NK-92 (cell line): ENCODE results near the gene MPRIP.

Experiments
- DNase-seq: peaks from one replicate; lab custom pipeline; 2025; ENCODE audit not compliant: unreplicated experiment; lab: John Stamatoyannopoulos, UW

The MPRIP gene

DNA sequence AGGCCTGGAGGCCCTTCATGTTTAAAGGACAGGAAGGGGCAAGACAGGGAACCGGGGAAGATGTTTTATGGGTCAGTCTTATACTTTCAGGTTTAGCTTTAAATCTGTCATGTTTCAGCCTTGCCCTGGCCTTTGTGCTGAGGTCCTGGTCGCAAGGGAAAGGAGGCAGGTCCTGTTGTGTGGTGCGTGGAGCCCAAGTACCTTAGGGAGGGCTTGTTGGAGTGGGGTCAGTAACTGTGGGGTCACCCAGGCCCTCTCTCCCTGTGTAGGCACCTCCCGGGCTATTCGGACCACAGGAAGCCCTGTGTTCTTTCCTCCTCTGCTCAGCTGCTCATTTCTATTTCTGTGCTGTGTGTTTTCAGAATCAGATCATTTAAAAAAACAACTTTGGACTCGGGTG, 42.7 kb downstream of the MPRIP start:
- DNase-seq, result no peak

DNA sequence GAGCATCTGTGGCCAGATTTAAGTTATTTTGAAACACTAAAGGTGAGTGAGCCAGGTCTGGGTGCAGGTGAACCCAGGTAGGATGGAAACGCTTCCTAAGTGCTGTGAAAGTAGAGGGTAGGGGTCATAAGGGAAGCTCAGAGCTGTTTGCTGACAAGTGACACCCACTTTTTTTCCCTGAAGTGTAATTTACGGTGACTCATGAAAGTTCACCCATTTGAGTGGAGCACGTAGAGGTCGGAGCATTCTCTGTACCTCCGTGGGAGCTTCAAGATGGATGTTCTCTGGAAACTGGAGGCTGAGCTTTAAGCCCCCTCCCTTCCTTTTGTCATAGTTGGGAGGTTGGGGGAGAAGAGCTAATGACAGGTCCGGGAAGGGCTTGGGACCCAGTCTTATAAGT, 44.3 kb downstream of the MPRIP start:
- no peak for DNase-seq

DNA sequence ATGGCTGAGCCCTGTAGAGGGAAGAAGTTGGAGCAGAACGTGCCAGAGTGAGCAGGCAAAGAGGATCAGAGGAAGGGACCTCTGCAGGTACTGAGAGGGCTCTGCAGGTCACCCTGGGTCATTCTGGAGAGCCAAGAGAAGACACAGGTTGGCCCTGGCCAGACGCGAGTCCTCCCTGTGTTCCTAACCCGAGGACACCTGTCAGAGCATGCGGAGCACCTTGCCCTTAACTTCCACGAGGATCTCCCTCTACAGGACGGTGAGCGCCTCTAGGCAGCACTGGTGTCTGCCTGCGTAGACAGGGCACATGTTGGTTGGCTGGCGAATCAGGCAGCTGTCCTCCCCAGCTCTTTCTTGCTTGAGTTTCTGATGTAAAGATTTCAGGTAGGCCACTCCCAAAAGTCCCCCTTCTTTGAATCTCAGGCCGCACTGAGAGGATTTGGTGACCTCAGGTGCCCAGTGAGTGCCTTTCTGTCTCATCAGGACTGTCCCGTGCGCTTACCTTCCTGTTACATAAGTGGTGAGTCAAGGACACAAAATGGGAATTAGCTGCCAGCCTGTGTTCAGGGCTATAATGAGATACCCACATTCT, 45.3 kb downstream of the MPRIP start:
- no peak for DNase-seq

DNA sequence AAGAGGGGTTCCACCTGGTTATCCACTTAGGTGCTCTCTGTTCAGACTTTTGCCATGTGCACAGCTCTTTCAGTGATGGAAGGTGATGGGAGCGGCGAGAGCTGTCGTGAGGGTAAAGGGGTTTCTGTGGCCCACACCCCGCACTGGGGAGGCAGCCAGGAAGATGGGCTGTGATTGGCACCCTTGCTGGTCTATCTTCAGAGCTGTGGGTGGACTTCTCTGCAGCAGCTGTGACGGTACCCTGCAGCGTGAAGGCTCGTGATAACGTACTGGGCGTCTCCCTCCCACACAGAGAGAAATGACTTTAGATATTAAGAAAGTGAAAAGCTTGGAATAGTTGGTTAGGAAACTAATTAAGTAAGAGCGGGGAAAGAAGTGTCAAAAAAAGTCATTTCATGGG, 45.8 kb downstream of the MPRIP start:
- no peak for DNase-seq

DNA sequence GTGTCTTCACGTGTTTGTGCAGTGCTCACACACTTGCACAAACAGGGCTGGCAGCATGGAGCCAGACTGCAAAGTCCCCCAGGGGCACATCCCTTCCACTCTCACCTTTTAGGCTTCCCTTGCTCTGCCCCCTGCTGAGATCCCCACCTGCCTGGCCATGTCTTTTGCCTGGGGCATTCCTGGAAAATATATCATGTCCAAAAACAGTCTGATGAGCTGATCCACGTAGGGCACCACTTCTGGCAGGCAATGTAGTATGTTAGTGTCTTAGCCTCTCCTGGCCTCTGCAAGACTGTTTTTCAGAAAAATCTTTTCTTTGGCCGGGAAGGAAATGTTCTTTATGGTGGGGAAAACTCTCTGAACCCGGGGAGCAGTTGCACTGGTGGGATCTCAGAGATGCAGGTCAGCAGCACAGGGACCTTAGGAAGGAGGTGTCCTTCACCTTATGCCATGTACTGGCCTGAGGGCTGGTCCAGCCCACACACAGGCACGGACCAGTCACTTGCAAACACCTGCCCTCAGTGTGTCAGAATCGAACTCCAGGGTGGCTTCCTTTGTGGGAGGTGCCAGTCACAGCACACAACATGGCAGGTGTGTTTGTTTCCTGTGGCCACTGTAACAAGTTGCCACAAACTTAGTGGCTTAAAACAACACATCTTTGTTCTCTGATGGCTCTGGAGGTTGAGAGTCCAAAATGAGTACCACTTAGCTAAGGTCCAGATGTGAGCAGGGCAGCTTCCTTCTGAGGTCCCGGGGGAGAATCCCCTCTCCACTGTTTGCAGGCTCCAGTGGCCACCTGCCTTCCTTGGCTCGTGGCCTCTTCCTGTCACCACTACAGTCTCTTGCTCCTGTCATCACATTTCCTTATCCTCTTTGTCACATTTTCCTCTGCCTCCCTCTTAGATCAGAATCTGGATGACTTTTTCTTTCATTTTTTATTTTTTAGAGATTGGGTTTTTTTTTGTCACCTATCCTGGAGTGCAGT, 46.6 kb downstream of the MPRIP start:
- no peak for DNase-seq

DNA sequence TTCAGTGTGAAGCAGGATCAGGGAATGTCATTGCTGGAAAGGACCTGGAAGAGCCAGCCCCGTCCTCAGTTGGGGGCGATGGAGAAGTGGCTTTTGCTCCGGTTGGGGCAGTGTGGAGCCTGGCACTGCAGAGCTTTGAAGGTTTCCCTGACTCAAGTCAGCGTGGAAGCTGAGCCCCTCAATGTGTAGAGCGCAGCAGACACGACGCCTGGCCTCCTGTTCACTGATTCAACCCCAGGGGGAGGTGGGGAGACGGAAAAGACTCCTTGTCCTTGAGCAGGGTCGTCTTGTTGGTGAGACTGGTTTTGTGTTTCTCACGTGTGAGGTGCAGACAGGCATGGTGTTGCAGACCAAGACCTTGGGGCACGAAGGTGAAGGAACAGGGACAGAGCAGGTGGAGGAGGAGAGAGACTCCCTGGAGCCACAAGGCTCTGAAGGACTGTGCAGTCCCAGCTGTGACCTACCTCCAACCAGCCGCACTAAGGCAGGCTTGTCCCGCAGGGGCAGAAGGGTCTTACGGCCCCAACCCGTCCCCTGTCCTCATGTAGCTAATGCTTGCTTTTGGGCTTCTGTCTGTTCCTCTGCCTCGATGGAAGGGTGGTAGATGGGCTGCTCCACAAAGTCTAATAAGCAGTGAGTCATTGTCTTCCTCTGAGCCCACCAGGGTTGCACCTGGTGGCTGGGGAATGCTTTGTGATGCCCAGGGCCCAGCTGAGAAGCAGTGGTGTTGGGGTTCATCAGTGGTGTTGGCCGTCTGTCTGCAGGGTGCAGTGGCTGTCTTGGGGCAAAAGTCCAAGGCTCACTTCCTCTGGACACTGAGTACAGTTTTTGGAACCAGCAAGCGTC, 47.8 kb downstream of the MPRIP start:
- no peak for DNase-seq

DNA sequence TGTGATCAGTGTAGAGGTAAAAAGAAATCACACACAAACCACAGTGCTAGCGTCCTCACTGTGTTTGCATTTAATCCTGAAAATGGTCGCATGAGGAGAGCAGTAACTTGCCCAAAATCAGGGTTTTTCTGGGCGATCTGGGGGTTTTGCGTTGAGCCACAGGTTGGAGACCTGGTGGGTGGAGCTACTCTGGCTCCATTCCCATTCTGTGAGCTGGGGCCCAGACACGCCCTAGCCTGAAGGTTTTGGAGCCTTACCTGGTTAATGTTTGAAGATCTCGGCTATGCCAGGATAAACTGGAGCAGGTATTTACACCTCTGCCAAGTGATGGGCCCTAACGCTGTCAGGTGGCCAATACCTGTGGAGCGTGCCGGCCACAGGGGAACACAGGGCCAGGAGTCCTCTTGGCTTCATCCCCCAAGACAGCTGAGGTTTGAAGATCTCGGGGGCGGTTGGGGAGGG, 48.4 kb downstream of the MPRIP start:
- no peak for DNase-seq

DNA sequence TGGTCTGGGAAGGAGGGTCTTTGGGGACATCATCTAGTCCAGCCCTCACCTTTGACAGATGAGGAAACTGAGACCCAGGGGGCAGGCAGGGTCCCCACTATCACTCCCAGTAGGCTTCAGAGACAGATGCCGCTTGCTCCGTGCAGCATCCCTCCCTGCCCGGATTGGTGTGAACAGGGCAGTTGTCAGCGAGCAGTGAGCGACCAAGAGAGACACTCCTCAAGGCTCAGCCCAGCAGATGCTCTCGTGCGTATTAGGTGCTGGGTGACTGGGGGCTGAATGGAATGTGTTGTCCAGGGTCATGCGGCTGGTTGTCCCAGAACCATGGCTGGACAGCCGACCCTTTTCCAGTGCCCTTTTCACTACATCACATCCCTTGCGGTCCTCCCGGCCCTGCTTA, 49.0 kb downstream of the MPRIP start:
- DNase-seq, result no peak

DNA sequence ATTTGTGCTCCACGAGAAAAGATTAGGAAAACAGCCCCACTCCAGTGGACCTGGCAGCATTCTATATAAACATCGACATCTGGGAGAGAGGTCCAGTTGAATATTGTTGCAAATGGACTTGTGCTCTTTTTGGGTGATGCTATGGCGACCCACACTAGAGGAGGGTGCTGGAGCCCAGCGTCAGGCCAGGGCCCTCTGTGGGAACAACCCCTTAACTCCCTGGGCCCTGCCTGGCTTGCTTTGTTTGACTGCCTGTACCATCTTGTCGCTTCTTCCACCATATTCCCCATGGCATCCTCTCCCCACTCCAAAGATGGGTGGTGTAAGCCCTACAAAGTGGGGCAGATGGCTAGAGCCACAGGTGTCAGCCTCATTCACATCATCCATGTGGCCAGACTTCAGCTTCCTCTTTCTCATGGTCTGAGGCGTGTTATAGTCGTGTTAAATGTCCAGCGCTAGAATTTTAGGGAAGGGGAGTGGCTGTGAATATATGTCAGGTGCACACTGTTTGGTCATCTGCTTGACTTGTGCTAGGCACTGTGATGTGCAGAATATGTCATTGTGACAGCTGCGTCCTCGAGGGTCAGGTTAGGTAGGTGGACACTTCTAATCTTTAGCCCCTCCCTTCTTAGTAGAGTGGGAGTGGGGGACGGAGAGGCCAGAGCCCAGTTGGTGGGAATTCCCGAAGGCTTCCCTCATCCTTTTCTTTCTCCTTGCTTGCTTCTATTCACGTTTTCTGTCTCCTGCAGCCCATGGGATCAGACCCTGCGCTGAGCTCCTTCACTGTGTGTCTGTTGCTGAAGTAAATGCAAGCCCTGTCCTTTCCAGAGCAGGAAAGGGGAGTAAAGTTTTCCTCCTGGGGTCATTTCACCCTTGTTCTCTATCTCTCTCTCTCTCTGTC, 49.8 kb downstream of the MPRIP start:
- no peak for DNase-seq

DNA sequence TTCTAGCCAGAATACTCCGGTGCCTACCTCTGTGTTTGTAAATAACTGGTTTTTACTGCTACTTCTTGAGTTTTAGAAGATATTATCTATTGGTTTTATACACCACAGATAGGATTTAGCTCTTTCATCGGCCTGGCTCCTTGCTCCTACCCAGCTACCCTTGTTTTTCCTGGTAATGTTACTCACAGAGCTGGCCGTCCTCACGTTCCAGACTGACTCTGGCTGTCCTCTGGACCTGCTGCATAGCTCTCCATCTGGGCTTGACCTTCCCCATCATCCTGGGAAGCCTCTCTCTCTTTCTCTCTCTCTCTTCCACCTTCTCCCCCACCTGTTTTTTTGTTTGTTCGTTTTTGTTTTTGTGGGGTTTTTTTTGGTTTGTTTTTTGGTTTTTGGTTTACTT, 51.5 kb downstream of the MPRIP start:
- DNase-seq, result no peak

DNA sequence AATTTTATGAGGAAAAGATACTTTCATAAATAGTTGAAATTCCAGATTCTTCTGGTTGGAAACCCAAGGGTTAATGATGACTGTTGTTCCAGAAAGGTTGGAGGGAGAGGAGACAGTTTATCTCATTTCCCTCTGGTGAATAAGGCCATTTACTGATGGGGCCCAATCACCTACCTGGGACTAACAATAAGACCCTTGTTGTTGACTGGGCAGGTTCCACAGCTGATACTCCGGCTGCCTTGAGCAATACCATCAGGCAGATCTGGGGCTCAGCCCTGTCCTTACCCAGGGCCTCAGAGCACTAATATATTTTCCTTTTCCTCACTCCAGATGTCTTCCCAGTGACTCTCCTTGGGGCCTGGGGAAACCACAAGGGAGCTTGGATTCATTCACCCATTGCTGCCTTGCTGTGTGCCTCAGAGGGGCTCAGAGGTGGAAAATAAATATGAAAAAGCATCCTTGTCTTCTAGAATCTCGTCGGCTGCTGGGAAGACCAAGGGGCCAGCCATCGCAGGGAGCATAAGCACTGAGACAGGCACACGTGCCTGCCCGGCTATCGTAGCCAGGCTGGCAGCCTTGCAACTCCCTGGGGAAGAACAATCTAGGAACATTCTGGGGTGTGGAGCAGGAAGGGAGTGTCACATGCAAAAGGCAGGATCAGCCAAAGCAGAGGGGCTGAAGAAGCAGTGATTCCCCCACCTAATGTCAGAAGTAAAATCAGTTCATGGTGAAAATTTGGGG, 54.4 kb downstream of the MPRIP start:
- no peak for DNase-seq

DNA sequence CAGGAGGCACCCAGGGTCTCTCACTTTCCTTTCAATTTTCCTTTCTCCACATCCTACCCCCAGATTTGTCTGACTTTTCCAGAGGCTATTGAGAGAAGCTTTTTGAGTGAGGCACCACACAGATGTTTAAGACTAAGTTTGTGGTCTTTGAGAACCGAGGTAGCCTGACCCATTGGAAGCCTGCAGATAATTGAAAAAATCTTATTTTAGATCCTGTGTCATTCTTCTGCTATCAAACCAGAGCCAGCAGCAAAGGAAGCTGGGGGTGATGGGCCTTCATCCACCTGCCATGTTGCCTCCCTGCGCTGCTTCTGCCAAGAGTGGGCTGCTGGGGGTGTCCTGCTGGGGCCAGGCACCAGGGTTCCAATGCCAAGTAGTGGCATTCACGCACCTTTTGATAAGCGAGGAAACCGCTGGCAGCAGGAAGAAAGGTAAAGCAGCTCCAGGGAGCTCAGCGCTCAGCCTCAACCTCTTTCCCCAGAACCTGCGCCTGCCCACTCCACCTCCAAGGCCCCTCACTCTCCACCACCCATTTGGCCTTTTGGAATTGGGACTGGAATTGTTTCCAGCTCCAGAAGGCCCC, 55.6 kb downstream of the MPRIP start:
- no peak for DNase-seq

DNA sequence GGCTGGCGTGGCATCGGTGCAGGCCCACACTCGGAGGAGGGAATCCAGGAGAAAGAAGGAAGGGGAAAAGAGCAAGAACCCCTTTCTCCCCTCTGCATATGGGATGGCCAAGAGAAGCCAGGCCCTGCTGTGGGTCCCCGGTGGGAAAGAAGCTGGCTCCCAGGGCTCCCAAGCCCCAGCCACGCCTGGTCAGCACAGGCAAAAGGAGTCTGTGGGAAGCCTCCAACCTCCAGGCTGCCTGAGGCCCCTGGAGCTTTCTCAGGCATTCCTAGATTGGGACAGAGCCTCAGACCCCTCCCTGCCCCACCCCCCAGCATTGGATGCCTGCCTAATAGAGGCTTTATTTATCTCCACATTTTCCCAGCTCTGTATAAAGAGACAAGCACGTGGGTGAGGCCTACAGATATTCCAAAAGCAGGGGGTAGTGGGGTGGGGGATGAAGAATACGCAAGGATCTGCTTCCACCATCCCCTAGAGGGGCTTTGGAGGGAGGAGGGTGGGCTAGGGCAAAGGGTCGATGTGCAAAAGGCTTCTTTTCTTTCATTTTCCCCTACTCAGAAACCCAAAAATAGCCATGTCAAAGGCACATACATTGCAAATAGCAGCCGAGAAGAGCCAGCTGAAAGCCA, 56.4 kb downstream of the MPRIP start:
- DNase-seq, result no peak

DNA sequence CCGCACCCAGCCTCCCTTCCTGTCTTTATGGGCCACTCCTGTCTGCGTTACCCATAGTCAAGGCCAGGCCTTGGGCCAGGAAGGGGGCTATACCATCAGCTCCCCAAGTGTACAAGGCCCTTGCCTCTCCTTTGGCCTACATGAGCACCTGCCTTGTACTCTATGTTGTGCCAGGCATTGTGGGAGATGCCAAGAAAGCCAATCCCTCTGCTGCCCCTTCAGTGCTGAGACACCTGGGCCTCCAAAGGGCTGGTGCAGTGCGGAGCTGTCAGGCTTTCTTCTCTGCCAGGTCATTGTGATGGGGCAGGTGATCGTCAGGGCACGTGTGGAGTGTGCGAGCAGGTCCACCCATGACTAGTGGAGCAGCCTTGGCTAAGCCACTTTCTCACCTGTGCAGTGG, 59.9 kb downstream of the MPRIP start:
- no peak for DNase-seq

DNA sequence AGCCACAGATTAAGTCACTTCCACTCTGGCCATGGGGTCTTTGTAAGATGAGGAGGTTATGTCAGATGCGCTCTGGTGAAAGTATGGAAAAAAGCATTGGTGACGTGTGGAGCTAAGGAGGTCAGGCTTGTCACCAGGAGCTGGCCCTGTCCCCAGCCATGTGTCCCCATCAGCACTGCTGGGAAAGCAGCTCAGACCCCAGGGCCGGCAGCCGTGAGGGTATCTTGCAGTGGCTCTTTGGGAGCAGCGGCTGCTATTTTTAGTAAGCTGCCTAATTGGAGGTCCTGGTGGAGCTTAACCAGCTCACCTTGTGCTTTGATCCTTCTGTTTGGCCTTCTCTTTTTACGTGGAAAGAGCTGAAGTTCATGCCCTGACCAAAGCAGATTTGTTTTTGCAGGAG, 60.9 kb downstream of the MPRIP start:
- no peak for DNase-seq

DNA sequence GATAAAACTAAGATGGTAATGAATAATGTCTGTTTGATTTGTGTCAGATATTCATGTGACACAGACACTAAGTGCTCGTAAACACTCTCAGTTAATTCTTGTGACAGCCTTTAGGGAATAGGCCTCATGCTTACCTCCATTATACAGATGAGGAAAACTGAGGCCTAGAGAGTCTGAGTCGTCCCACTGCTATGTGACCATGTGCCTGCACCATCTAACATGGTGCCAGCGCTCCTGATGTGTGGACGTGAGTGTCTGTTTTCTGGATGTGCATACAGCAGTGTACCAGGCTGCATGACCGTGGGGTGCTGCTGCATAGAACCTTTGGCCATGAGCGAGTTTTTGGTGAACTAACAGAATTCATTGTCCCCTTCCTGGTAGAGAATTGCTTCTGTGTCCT, 61.8 kb downstream of the MPRIP start:
- DNase-seq, result no peak

DNA sequence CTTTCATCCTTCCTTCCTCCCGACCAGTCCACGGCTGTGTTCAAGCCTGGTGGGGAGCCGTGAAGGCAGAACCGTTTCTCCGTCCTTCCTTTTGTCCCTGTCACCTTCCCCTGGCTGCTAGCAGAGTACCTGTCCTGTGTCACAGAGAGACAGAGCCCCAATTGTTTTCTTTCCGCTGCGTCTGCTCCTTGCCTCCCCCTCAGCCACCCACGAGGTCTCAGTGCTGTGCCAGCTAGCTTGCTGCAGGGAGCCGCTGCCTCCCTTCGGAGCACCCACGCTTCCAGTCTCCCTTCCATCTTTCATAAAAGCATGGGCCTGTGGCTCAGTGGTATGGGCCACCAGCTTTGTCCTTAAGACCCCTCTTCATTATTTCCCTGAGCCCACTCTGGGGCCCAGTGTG, 62.2 kb downstream of the MPRIP start:
- DNase-seq, result no peak

DNA sequence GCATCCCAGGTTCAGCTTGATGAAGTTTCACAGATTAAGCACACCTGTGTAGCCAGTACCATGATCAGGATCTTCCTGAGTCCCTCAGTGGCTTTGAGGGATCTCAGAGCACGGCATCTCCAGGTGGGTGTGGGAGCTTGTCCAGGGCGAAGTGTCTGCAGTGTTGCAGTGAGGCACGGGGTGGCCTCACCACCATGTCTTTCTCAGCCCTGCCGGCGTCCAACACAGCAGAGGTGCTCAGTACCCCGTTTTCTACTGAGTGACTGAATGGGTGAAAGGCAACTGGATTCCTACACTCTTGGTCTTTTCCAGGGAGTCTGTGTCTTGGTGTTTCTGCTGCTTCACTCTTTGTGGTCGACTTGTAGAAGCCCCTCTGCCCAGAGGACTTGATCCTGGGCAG, 63.7 kb downstream of the MPRIP start:
- DNase-seq, result no peak

DNA sequence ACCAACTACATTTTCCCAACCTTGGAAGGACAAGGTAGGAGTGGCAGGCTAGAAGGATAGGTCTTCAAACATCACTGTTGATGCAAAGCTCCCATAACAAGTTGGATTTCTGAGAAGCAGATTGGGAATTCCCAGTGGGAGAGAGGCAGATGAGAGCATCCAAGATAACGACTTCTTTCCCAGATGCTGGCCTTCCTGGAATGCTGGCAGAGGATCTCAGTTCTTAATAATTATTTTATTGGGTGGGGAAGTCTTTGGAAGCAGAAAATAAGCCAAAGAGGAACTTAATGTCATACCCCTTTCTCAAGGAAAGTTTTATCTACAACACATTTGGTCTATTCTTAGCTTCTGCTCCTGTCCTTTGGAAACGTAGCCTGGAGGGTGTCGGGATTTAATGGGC, 64.5 kb downstream of the MPRIP start:
- DNase-seq, result no peak
